ENCODE data around the gene DUSP12. TPM values are rescaled to one million over a fixed set of nuclear protein-coding genes. Genes with fewer than 3 reads are reported as not detected.
A peak's percentile ranks its signal among the peaks of the same experiment; 100 is the strongest.

DUSP12 gene
- total and polyA plus RNA-seq, 9 of the 15 experiments (the other 6 are each of a cell fraction or from before 2014, with no cell fraction given): 10.4 to 81.4 (median 43.6) TPM

DNA sequence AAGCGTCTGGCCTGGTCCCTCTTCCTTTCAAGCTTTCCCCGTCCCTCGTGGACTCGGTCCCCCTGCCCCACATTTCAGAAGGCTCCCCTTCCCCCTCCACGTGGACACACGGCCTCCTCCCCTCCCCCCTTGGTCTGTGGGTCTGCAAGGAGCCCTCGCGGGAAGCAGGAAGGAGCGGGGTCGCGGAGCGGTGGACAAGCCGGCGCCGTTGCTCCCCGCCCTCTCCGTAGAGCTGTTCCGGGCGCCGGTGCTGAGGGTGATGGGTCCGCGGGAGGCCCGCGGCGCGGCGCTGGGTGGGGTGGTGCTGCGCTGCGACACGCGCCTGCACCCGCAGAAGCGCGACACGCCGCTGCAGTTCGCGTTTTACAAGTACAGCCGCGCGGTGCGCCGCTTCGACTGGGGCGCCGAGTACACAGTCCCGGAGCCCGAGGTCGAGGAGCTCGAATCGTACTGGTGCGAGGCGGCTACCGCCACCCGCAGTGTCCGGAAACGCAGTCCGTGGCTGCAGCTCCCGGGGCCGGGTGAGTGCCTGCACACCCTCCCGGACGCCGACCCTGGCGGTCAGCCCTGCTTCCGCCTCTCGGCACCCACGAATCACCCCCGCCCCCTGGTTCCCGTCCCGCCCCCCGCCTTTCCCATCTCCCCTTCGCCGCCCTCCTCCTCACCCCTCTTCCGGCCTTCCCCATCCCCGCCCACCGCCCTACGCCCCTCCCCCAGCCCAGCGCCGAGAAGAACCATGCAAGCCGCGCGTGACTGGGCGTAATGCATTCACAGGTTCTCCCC lies 22.9 kb upstream of the DUSP12 start (continued):
- TF ChIP-seq, protein P1, sequence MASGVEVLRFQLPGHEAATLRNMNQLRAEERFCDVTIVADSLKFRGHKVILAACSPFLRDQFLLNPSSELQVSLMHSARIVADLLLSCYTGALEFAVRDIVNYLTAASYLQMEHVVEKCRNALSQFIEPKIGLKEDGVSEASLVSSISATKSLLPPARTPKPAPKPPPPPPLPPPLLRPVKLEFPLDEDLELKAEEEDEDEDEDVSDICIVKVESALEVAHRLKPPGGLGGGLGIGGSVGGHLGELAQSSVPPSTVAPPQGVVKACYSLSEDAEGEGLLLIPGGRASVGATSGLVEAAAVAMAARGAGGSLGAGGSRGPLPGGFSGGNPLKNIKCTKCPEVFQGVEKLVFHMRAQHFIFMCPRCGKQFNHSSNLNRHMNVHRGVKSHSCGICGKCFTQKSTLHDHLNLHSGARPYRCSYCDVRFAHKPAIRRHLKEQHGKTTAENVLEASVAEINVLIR (CRISPR knock-in tag; IDR thresholded peaks at IDR 0.05): no peak
- no peak for TF ChIP-seq KDM1A (IDR thresholded peaks at IDR 0.05)
- no peak for TF ChIP-seq EP300 (IDR thresholded peaks at IDR 0.05; ENCODE audit: low read length)
- TF ChIP-seq EHMT2 (IDR thresholded peaks at IDR 0.05): no peak
- TF ChIP-seq BCOR (IDR thresholded peaks at IDR 0.05): no peak; the same call in 1 of the 2 replicates
- peak; percentile 56 for TF ChIP-seq L3MBTL2 (IDR thresholded peaks at IDR 0.05)
- TF ChIP-seq KLF1 (tag; IDR thresholded peaks at IDR 0.05): no peak
- TF ChIP-seq, protein P2, sequence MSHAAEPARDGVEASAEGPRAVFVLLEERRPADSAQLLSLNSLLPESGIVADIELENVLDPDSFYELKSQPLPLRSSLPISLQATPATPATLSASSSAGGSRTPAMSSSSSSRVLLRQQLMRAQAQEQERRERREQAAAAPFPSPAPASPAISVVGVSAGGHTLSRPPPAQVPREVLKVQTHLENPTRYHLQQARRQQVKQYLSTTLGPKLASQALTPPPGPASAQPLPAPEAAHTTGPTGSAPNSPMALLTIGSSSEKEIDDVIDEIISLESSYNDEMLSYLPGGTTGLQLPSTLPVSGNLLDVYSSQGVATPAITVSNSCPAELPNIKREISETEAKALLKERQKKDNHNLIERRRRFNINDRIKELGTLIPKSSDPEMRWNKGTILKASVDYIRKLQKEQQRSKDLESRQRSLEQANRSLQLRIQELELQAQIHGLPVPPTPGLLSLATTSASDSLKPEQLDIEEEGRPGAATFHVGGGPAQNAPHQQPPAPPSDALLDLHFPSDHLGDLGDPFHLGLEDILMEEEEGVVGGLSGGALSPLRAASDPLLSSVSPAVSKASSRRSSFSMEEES (CRISPR knock-in tag; IDR thresholded peaks at IDR 0.05): no peak
- no peak for TF ChIP-seq HMG20B (CRISPR knock-in tag; IDR thresholded peaks at IDR 0.05)
- no peak for TF ChIP-seq HCFC1 (IDR thresholded peaks at IDR 0.05; ENCODE audit: low read depth, low read length)
- TF ChIP-seq CHCHD3 (CRISPR knock-in tag; IDR thresholded peaks at IDR 0.05): no peak
- TF ChIP-seq POLR3G (IDR thresholded peaks at IDR 0.05; ENCODE audit: extremely low read depth, insufficient read length, insufficient replicate concordance): no peak
- TF ChIP-seq FOXK1 (CRISPR knock-in tag; IDR thresholded peaks at IDR 0.05; ENCODE audit: borderline replicate concordance): no peak
- TF ChIP-seq, protein P3, sequence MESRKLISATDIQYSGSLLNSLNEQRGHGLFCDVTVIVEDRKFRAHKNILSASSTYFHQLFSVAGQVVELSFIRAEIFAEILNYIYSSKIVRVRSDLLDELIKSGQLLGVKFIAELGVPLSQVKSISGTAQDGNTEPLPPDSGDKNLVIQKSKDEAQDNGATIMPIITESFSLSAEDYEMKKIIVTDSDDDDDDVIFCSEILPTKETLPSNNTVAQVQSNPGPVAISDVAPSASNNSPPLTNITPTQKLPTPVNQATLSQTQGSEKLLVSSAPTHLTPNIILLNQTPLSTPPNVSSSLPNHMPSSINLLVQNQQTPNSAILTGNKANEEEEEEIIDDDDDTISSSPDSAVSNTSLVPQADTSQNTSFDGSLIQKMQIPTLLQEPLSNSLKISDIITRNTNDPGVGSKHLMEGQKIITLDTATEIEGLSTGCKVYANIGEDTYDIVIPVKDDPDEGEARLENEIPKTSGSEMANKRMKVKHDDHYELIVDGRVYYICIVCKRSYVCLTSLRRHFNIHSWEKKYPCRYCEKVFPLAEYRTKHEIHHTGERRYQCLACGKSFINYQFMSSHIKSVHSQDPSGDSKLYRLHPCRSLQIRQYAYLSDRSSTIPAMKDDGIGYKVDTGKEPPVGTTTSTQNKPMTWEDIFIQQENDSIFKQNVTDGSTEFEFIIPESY (CRISPR knock-in tag; IDR thresholded peaks at IDR 0.05): 0 out of 2 replicates have a peak, but pooled peaks have one; percentile 23
- TF ChIP-seq TCF3 (CRISPR knock-in tag; IDR thresholded peaks at IDR 0.05): no peak
- peak; percentile 6 to 27; a peak in 3 of 4 replicates for TF ChIP-seq RAD21 (CRISPR knock-in tag; conservative IDR thresholded peaks at IDR 0.05 in 1 of 2, IDR thresholded peaks at IDR 0.05 in 1 of 2)
- TF ChIP-seq TEAD4 (IDR thresholded peaks at IDR 0.05; ENCODE audit: low read length): no peak
- TF ChIP-seq TEAD4 (CRISPR knock-in tag; IDR thresholded peaks at IDR 0.05; ENCODE audit: borderline replicate concordance): no peak
- TF ChIP-seq, protein P4, sequence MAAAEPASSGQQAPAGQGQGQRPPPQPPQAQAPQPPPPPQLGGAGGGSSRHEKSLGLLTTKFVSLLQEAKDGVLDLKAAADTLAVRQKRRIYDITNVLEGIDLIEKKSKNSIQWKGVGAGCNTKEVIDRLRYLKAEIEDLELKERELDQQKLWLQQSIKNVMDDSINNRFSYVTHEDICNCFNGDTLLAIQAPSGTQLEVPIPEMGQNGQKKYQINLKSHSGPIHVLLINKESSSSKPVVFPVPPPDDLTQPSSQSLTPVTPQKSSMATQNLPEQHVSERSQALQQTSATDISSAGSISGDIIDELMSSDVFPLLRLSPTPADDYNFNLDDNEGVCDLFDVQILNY (CRISPR knock-in tag; IDR thresholded peaks at IDR 0.05): peak; percentile 81
- no peak for TF ChIP-seq ZC3H11A (IDR thresholded peaks at IDR 0.05; ENCODE audit: low read depth, low read length)
- no peak for TF ChIP-seq SRSF7 (optimal IDR thresholded peaks at IDR 0.05; ENCODE audit: low read depth, low read length)
- TF ChIP-seq, protein P5, sequence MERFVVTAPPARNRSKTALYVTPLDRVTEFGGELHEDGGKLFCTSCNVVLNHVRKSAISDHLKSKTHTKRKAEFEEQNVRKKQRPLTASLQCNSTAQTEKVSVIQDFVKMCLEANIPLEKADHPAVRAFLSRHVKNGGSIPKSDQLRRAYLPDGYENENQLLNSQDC (CRISPR knock-in tag; IDR thresholded peaks at IDR 0.05): no peak
- no peak for TF ChIP-seq HSF4 (CRISPR knock-in tag; IDR thresholded peaks at IDR 0.05; ENCODE audit: borderline replicate concordance)
- TF ChIP-seq CAMTA2 (CRISPR knock-in tag; conservative IDR thresholded peaks at IDR 0.05): no peak
- no peak for TF ChIP-seq ZKSCAN8 (CRISPR knock-in tag; IDR thresholded peaks at IDR 0.05)
